Choroid plexus epithelial cell (primary cell): ENCODE data around the gene FAM167B.

Experiments used
- DNase-seq: peaks from one replicate; pipeline ENCODE4 v3.0.0-alpha.2; 2010; ENCODE audit warnings: low read depth
- H3K4me3 ChIP-seq: 2 replicates; pipeline ENCODE4 v1.5.1; 2011; ENCODE audit warnings: low read depth, mild to moderate bottlenecking, control low read depth, low read length, moderate library complexity
- TF ChIP-seq, protein P1 (sequence below): conservative IDR thresholded peaks from 2 replicates; pipeline ENCODE4 v1.5.1; 2011; ENCODE audit warnings: low read depth, mild to moderate bottlenecking, control low read depth, inconsistent platforms, low read length, moderate library complexity

The FAM167B gene

DNA sequence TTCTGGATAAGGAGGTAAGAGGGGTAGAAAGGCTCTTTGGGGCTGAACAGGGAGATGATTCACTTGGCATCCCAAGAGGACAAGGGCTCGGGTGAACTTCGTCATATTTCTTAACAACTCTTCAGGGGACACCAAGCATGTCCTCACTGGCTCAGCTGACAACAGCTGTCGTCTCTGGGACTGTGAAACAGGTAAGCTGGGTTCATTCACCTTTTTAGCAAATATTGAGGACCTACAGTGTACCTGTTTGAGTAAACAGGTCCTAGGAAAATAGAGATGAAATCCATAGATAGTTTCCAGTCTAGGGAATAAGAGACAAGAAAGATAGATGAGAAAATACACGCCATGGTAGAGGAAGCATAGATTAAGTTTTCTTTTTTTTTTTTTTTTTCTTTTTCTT, 22.7 kb upstream of the FAM167B start:
- no peak overlapping the region for H3K4me3 ChIP-seq
- TF ChIP-seq, protein P1, sequence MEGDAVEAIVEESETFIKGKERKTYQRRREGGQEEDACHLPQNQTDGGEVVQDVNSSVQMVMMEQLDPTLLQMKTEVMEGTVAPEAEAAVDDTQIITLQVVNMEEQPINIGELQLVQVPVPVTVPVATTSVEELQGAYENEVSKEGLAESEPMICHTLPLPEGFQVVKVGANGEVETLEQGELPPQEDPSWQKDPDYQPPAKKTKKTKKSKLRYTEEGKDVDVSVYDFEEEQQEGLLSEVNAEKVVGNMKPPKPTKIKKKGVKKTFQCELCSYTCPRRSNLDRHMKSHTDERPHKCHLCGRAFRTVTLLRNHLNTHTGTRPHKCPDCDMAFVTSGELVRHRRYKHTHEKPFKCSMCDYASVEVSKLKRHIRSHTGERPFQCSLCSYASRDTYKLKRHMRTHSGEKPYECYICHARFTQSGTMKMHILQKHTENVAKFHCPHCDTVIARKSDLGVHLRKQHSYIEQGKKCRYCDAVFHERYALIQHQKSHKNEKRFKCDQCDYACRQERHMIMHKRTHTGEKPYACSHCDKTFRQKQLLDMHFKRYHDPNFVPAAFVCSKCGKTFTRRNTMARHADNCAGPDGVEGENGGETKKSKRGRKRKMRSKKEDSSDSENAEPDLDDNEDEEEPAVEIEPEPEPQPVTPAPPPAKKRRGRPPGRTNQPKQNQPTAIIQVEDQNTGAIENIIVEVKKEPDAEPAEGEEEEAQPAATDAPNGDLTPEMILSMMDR = no peak
- DNase-seq = no peak

DNA sequence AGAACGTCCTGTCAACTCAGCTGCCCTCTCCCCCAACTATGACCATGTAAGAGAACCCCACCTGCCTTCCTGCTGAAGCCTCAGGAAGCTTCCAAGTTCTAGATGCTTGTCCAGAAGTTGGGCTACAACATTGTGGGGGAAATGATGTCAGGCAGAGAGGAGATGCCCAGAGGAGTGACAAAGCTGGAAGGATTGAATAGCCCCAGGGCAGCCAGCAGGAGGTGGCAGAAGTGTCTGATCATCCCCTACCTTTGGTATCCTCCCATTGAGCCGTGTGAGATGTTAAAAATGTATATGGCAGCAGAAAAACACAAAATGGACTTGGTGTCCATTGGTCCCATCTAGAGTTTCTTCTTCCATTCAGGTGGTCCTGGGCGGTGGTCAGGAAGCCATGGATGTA, 18.3 kb upstream of the FAM167B start:
- no peak overlapping the region for H3K4me3 ChIP-seq
- TF ChIP-seq, protein P1 = no peak
- no peak for DNase-seq

GRCh38 chr1:32231843-32232432, 15.1 kb upstream of the FAM167B start:
- no peak overlapping the region for H3K4me3 ChIP-seq
- TF ChIP-seq, protein P1 = no peak
- no peak for DNase-seq

GRCh38 chr1:32232558-32233304, 14.3 kb upstream of the FAM167B start:
- TF ChIP-seq, protein P1 = no peak
- DNase-seq = no peak
- H3K4me3 ChIP-seq = no peak overlapping the region

DNA sequence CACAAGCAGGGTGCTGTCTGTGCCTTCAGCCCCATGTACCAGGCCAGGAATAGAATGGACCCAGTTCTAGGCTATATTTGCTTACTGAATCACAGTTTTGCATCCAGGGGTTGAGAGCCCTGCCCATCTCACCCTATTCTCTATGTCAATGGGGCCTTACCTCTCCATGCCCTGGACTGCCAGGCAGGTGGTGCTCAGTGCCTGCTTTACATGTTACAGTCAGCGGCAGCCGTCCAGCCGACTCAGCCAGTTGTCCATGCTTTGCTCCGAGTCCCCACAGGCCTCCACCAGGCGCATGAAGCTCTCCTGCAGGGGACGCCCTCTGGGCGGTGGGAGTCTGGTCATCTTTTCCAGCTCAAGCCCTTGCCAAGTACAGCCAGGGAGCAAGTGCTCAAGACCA, 12.2 kb upstream of the FAM167B start:
- no peak overlapping the region for H3K4me3 ChIP-seq
- no peak for DNase-seq
- TF ChIP-seq, protein P1 = no peak

DNA sequence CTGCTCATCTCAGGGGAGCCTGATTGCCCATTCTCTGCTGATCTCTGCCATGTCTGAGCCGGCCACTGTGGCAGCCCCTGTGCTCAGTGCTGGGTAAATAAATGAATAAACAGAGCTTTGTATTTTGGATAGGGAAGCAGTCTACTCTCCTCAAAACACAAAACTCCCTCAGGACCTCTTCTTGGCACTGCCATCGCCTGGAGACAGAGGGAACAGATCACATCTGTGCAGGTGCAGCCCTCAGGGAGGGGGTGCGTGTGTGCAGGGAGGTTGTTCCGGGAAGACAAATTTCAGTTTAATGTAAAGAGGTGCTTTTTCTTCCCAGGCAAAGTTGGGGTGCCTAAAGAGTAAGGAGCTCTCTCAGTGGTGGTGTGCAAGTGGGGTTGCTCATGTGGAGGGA, 7.7 kb upstream of the FAM167B start:
- no peak overlapping the region for H3K4me3 ChIP-seq
- TF ChIP-seq, protein P1 = no peak
- DNase-seq = no peak

DNA sequence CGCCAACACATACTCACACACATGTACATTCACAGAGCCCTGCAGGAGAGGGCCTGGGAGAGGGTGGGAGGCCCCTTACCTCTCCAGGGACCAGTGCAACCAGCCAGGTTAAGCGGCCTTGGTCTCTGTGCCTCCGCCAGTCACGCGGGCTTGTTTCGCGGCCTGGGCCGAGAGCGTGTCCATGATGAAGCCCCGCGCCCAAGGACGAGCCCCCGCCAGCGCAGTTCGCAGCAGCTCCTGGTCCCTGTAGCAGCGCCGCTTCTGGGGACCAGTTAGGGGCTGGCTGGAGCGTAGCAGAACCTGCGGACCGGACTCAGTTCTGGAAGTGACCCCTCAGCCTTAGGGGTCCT, 7.3 kb upstream of the FAM167B start:
- H3K4me3 ChIP-seq = peak overlapping the region; percentile 59
- no peak for DNase-seq
- TF ChIP-seq, protein P1 = no peak
